ENCODE measurements around the gene PIK3C3.

The PIK3C3 gene
- total RNA-seq, result 63.5 to 106 (median 88.4) reads per million in 3 experiments

DNA sequence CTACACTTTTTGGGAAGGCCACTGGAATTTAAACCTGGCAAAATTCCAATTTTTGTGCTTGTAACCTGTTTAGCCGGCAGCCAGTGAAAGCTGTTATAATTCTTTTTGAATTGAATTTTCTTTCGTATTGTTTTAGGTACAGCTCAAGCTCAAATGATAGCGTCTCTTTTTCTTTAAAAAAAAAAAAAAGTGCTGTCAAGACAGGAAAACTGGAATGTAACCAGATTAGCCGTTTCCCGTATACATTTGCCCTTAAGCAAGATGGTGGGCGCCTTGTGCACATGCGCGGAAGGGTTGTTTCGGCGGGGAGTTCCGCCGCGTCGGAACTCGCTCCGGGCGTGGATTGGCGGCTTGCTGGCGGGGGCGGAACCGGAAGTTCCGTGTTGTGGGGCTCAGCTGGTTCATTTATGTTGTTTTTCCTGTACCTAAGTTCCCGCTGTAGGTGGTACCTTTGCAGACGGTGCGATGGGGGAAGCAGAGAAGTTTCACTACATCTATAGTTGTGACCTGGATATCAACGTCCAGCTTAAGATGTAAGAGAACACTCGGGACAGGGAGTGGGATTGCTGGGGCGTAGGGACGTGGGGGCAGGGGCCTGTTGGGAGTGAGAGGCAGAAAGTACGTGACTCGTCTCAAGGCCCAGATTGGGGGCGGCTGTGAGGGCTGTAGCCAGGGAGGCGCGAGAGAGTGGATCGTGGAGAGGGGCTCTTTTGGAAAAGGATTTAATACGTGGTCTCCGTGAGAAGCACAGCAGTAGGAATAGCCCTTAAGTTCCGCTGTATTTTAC is at the start of gene PIK3C3:
PIK3C3 (plus strand) TSS at position 408 of the 787 bp plus-strand sequence; CDS start at position 466, 58 bp downstream.
- DNase-seq, result peak; percentile 95

DNA sequence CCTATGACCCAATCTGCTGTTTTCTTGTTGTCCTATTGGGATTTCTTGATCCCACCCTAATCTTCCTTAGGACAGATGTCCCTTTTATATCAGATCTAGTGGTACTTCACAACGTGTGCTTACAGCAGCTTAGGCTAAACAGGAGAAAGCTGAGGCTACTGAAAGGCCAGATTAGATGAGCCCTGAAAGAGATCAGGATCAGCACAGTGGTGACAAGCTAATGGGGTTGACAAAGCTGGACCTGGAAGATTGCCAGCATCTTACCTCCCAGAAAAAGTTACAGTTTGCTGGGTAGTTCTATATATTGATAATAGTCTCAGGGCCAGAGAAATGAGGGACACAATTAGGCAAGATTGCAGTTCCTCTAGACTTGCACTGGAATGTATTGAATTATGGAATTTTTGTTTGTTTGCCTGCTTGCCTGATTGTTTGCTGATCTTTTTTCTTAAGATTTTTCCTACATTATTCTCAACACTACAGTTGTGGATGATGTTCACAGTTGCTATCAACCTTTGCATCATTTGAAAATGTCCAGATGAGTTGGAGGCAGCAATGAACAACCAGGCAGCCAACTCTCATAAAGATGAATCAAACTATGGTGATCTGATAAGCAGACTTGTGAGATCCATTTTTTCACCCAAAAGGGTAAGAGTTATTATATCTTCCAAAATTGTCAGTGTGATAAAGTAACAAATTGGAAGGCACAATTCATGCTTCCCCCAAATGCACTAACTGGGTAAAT is 49.1 kb upstream of the PIK3C3 start:
- no peak for DNase-seq

DNA sequence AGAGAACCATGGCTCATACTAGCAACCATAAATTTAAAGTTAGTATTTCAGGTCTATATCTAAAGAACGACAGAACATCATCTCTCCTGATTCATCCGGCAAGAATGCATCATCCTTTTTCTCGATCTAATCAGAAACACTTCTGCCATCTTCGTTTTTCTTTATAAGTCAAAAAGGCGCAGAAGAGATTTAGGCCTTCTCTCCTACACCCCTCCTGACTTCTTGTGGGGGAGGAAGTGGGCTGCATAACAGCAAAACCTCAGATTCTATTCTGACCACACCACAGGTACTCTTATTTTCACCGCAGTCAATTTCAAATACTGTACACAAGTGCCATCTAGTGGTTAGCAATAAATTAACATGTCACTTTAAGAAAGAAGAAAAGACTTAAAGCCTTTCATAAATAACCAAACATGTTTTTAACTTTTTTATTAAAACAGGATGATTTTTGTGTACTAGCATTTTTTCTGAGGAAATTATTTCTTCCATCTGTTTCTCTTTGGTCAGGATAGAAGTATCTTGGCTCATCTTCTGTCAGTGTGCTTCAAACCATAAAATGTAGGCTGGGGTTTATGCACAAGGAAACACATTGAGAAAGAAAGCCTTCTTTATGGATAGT is 48.4 kb upstream of the PIK3C3 start:
- peak; percentile 67 for DNase-seq

DNA sequence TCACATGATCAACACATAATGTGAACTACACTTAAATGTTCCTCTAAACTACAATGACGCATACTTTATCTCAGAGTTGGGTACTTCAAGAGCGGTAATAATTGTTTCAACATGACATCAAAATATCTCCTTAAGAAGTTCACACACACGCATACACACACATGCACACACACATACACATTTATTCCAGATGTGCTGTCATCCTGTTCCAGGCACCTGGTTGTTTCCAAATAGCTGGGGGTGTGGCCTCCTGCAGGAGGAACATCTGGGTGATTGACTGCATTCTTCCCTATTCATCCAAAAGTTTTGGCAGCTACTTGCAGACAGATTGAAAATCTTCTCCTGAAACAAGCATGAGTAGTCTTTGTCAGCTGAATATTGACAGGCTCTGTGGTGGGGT is 37.9 kb upstream of the PIK3C3 start:
- no peak for DNase-seq

DNA sequence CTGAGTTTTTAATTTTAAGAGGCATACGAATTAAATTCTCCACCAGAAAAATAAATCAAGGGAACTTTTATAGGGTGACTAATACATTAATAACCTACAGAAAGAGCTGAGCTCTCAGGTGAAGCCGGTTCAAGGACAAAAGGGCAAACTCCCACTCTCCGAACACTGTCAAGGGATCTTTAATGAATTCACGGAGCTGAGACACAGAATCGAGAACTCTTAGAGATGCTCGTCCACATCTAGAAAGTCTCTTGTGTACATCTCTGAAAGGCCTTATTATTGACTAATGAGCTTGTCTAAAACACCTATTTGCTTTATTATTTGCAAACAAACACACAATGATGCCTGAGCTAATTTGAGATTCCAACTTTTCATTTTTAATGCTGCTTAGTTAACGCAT is 33.3 kb upstream of the PIK3C3 start:
- no peak for DNase-seq

DNA sequence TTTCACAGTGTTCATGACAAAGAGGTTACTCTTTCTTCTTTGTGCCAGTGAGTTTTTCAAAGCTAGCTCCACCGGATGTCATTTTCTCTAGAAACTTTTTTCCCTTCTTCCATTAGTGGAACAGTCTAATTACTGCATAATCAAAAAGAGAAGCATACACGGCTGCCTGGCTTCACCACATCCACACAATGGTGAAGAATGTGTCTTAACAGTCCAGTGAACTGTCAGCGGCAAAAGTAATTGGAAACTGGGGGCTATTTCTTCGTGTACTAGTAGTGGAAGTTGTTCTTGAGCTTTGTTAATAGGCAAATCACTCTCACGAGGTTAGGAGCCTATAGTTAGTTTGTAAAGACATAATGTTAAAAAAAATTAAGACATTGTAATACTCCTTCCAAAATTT is 32.9 kb upstream of the PIK3C3 start:
- no peak for DNase-seq

DNA sequence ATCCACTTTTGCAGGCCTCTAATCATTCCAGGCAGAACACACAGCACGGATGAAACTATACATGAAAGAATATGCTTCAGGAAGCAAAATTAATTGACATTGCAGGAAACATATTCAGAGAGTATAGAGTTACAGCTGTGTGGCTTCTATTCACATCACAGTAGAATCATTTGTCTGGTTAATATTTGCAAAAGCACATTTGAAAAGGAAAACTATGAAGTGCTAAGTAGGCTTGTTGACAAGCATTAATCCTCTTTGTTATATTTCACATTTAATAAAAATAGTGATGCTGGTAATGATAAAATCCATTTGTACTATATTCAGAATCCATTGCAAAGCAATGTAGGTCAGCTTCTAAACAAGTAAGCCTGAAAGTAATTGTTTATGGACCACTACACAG is 32.2 kb upstream of the PIK3C3 start:
- no peak for DNase-seq

DNA sequence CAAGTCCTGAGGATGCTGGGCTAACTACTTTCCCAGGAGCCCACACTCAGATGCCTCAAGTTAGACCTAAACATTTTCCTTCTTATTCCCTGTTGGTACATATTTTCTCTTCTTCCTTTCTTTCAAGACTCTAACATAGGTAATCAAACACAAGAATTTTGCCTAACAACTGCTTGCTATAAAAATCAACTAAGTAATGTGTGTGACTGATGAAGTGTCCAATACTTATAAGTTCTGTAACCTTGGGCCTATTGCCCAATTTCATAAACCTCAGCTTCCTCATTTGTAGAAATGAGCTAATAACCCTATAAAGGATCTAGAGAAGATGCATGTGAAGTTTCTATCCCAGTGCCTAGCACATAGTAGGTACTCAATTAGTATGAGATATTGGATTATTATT is 31.6 kb upstream of the PIK3C3 start:
- DNase-seq, result no peak

DNA sequence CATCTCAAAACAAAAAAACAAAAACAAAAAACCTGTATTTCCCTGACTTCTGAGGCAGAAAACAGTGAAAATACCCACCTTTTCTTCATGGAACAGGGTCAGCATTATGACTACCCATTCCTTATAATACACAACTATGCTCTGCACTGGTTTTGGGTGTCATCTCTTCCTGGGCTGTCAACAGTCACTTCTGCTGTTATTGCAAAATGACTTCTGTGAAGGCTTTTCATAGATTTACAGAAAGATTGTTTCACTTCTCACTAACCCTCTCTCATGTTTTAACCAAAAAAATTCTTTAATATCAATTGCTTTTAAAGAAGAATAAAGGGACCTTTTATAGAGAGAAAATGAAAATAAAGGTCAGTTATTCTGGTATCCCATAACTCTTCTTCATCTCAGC is 26.5 kb upstream of the PIK3C3 start:
- DNase-seq, result no peak

DNA sequence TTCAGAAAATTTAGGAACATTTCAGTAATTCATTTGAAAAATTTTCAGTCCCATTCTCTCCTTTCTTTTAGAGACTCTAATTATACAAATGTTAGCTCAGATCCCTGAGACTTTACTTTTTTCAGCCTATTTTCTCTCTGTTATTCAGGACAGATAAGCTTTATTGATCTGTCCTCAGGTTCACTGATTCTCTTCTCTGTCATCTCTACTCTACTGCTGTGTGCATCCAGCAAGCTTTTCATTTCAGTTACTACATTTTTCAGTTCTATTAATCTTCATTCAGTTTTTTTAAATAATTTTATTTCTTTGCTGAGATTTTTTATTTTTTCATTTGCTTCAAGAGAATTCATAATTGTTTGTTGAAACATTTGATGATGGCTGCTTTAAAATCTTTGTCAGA is 22.1 kb upstream of the PIK3C3 start:
- no peak for DNase-seq

DNA sequence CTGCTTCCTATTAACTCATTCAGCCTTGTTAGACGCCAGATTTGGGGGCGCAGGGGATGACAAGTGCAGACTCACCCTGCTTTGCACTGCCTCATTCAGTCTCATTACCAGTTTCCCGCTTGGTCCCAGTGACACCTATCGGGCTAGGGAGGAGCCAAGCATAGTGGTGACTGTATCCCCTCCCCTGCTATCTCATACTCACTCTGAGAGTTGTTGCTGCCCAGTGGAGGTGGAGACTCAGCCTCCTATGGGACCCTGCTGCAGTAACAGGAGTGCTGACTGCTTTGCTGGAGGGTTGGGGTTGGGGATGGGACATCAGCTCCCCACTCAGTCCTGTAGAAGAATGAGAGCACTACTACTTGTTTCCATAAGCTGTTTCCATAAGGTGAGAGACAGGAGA is 21.3 kb upstream of the PIK3C3 start:
- no peak for DNase-seq

DNA sequence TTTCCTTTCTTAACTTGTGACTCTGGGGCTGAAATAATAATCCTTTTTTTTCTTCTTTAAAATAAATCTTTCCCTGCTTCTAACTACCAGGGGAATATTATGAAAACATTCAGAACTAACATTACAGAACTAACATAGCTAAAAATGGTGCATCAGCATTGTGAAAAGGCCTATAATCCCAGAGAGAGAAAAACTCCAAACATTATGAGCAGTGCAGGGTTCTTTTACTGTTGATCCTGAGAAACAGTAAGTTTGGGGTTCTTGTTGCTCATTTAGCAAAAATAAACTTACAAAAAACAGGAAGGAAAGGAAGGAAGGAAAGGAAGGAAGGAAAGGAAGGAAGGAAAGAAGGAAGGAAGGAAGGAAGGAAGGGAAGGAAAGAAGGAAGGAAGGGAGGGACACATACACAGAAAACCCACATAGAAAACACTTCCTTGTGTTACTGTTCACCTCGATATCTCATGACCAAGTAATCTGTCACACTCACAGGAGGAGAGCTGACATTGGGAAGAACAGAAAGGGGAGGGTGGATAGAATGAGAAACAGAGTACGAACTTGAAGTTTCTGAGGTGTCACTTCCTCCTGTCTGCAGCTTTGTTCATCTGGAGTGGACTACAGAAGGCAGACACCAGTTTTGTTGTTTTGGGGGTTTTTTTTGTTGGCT is 18.4 kb upstream of the PIK3C3 start:
- no peak for DNase-seq

DNA sequence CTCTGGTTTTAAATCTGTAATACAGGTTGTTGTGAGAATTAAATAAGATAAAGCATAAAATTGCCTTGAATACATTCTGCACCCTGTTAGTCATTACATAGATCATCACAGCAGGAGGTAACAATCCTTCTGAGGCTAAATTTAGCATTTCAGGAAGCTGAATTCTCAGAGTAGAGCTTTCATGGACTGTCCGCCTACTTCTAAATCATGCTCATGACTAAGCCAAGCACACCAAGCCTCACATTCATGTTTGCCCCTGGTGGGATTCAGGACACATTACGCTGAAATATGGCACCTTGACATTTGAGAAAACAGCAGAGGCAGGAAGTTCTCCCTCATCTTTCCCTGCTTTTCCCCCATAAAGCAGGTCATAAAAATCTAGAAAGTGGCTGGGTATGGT is 16.6 kb upstream of the PIK3C3 start:
- DNase-seq, result no peak

DNA sequence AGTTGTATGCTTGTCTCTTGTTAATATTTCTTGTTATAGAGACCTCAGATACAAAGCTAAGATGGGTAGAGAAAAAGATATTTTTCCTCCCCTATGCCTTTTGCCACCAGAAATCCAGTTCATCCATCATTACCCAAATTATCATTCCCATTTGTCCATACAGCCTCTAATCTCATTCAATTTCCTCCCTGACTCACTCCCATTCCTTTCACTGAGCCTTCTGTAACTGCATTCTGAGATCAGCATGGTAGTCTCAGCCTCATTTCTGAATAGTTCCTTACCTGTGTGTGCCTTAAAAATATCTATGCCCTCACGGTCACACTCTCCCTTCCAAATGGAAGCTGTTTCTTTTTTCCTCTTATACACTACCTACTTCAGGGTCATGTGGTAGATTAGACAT is 15.7 kb upstream of the PIK3C3 start:
- DNase-seq, result no peak

DNA sequence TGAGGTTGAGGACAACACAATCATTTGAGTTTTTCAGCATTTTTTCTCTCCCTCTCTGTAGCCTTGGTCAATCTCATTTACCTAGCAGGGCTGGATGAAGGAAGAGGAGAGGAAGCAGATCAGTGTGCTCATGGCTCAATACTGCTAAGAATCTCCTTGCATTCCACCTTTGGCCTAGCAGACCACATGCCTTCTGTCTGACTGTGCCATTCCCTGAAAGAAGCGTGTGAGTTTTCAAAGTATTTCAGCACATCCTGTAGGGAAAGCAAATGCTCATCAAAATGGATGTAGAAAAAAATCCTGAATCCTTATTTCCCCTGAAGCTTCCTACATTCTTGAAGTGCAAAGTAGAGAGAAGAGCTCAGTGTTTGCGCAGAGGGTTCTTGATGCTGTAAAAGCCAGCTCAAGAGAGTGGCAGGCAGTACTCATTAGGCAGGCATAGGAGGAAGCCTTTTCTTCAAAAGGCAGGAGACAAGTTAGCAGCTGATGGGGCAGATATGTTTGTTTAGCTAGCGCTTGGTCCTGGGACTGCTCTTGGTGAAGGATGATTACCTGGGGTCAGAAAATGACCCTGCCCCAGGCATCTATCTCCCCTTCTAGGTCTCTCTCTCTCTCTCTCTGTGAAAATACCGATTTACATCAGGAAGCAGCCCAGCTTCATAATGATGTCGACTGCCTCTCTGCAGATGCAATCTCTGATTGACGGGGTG is 14.4 kb upstream of the PIK3C3 start:
- no peak for DNase-seq

DNA sequence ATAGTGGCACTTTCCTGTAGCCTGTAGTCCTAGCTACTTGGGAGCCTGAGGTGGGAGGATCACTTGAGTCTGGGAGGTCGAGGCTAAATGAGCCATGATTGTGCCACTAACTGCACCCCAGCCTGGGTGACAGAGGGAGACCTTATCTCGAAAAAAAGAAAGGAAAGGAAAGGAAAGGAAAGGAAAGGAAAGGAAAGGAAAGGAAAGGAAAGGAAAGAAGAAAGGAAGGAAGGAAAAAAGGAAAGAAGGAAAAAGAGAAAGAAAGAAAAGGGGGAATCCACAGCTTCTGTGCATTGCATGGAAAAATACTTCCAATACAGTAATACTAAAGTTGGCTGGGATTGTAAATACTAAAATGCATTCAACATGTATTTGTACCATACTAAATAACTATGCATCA is 12.8 kb upstream of the PIK3C3 start:
- DNase-seq, result no peak

DNA sequence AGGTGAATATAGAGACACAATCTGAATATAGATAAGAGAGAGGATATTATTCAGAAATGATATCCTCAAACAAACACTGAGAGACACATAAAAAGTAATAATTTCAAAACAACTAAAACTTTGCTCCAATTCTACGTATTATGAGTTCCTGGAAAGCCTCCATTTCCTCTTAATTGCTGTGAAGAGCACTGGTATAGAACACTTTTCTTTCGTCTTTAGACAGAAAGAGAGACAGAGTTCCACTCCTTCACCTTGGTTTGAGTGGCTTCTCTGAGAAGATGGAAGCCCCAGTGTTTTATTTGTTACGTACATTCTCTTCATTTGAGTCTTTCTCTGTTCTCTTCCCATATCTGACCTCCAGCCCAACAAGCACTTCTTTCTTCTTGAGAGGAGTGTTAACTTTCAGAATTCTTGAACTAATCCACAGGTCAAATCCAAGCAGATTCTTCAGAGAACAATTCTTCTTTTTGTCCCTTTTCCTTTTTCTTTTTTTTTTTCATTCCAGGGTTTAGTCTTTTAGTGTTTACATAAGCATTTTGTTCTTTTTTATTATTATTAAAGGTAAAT is 6.4 kb upstream of the PIK3C3 start:
- DNase-seq, result no peak

DNA sequence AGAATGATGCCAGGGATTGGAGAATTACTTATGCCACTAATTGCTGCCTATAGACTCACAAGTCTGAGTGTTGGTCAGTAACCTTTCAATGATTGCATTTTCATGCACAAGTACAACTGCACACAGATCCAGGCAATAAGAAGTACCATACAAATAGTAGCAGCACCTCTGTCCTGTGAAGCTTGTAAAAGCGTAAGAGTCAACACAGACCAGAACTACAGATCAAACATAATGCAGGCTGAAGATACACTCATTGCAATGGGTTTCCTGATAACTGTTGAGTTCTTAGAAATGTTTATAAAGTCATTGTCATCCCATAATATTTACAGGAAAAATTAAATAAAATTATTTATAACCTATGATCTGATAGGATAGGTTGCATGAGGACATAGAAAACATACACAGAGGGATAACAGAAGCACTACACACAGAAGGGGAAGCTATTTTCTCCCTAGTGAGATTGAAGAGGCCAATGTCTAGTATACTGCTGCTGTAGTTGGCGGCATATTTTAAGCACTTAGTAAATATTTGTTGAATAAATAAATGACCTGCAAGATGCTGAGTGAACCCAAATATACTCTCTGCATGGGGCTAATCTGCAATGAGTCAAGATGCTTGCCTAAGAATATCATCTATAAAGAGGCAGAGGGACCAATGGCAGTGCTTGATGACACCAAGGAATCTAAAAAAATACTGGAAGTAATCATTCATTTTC is 5.7 kb upstream of the PIK3C3 start:
- no peak for DNase-seq

DNA sequence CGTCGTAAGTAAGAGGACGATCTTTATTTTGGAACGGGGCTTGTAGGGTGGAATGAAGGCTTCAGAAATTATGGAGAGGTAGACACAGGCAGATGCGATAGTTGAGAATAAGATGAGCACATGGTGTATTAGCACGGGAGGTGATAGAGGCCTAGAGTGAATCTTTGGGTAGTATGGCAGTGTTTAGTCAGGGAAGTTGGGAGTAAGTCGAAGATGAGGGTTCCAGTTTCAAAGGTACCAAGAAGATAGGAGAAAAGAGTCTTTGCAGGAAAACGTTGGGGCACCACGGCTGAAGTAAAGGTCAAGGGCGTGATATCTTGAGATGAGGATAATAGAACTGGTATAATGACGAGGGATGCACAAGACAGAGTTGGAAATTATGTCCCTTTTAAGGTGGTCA is 654 bp downstream of the PIK3C3 start:
- DNase-seq, result no peak

DNA sequence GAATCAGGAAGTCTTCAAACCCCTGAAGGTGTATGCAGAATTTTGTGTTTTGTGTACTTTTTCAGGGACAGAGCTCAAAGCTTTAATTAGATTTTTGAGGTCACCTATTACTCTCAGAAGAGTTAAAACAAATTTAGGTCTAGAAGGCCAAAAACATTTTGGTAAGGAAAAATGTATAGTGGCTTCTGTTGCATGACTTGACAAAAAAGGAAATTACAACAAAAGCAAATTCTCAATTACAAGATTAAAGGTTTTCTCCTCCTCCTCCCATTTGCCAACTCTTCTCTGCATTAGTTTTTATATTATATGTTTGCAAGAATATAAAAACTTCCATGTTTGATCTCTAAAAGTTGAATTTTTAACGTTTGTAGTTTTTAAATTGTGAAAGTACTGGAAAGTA is 4.0 kb downstream of the PIK3C3 start:
- no peak for DNase-seq

DNA sequence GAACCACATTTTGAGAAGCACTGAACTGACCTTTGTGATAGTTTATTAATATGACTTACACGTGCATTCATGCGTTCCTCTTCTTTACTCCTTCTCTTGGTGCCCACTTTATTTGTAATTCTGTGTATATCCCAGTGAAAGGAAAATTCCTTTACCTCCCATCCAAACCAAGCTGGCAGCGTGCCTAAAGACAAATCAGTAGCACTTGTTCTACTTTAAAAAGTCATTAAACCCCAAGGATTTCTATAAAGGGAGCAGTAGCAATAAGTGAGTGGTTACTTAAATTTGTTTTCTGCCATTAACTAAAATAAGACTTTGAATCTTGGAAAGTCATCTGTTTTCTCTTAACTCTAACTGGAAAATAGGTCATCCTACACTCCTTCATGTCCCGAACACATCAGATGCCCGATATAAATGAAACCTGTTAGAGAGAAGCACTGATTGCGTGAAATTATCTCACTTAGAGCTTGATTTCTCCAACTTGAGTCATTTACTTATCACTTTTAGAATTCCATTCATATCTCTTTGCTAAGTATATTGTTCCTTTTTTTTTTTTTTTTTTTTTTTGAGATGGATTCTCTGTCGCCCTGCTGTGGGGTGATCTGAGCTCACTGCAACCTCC is 10.7 kb downstream of the PIK3C3 start:
- no peak for DNase-seq

Measured in central memory CD4-positive, alpha-beta T cell (primary cell).